ENCODE measurements around the gene KIAA1217. TPM values are rescaled to one million over a fixed set of nuclear protein-coding genes. Genes with fewer than 3 reads are reported as not detected.
A peak's percentile ranks its signal among the peaks of the same experiment; 100 is the strongest.

The KIAA1217 gene
- total RNA-seq, 1 donor from 2014 or later: 16.2 TPM

GRCh38 chr10:24239289-24240040 lies 30.5 kb downstream of the KIAA1217 start:
- H3K4me1 ChIP-seq (ENCODE audit: control insufficient read depth in 3 of 3, insufficient read depth in 3 of 3, low read length in 3 of 3): peaks cover 31 to 56% (median 45%) of the 10 kb centered on the region in 3 donors
- no peaks in the 10 kb centered on the region for H3K36me3 ChIP-seq (ENCODE audit: control insufficient read depth in 3 of 3, insufficient read depth in 3 of 3, low read length in 3 of 3)
- no peak overlapping the region for H3K9ac ChIP-seq (ENCODE audit: low read depth in 1 of 3, low read length in 3 of 3)
- no peaks in the 10 kb centered on the region for H3K9me3 ChIP-seq (ENCODE audit: control insufficient read depth in 3 of 3, low read length in 3 of 3)
- H3K4me3 ChIP-seq (ENCODE audit: low read length in 3 of 3): no peak overlapping the region
- no peaks in the 10 kb centered on the region for H3K27me3 ChIP-seq (ENCODE audit: control insufficient read depth in 3 of 3, insufficient read depth in 3 of 3, low read length in 3 of 3)
- H3K27ac ChIP-seq (ENCODE audit: low read depth, low read length): no peak overlapping the region

DNA sequence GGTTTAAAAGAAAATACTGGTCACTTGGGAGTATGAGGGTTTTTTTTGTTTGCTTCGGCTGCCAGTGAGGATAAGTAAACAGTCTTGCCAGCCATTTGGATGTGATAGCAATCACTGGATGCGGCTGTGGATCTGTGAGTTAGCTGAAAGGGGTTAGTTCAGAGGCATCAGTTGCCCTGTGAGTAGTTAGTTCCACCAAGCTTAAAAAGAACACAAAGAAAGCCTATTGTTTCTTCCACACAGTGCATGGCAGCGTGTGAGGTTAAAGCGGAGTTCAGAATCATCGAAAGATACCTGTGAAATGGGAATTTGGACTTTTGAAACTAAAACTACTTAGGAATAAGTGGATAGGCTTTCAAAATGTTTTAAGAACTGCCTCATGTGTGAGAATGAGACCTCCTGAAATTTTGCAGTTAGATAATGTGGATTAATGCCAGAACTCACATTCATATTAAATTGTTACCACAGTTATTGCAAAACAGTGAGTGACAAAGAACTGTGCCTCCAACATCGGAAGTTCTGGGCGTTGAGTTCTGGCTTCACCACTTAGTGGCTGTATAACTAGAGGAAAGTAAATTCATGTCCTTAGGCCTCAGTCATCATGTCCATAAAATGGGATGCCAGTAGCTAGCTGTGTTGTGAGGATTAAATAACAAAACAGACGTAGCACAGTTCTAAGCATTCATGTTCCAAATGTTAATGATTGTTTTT lies 31.3 kb downstream of the KIAA1217 start:
- peaks cover 31 to 61% (median 47%) of the 10 kb centered on the region in 3 donors for H3K4me1 ChIP-seq (ENCODE audit: control insufficient read depth in 3 of 3, insufficient read depth in 3 of 3, low read length in 3 of 3)
- H3K4me3 ChIP-seq (ENCODE audit: low read length in 3 of 3): no peak overlapping the region
- peaks cover 0 to 4% (median 0%) of the 10 kb centered on the region in 3 donors for H3K36me3 ChIP-seq (ENCODE audit: control insufficient read depth in 3 of 3, insufficient read depth in 3 of 3, low read length in 3 of 3)
- H3K27ac ChIP-seq (ENCODE audit: low read depth, low read length): peak overlapping the region; percentile 27
- no peak overlapping the region for H3K9ac ChIP-seq (ENCODE audit: low read depth in 1 of 3, low read length in 3 of 3)
- no peaks in the 10 kb centered on the region for H3K9me3 ChIP-seq (ENCODE audit: control insufficient read depth in 3 of 3, low read length in 3 of 3)
- H3K27me3 ChIP-seq (ENCODE audit: control insufficient read depth in 3 of 3, insufficient read depth in 3 of 3, low read length in 3 of 3): no peaks in the 10 kb centered on the region

DNA sequence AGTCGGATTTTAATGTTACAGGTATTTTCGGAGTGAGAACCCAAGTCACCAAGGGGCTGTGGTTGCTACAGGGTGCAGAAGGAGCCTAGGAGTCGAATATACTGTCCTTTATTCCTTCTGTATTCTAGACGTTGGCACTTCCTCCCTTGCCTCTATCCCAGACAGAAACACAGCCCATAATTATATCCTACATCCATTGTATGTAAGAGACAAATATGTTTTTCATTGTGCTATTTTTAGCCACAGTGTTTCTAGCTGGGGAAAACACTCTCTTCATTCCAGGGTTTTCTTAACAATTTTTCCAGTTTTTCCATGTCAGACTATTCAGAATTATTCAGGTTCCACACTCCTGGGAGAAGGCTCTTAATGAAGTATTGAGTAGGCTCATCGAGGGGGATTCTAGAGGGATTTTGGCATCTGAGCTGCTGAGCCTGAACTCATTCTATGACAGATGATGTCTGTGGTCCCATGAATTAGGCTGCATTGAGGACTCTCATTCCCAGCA lies 32.6 kb downstream of the KIAA1217 start:
- Histone ChIP-seq H3K4me1 (ENCODE audit: control insufficient read depth in 3 of 3, insufficient read depth in 3 of 3, low read length in 3 of 3) (peaks cover 42 to 62% (median 58%) of the 10 kb centered on the region in 3 donors), H3K9ac (ENCODE audit: low read depth in 1 of 3, low read length in 3 of 3) (no peak overlapping the region), H3K9me3 (ENCODE audit: control insufficient read depth in 3 of 3, low read length in 3 of 3) (no peaks in the 10 kb centered on the region), H3K4me3 (ENCODE audit: low read length in 3 of 3) (no peak overlapping the region), H3K27ac (ENCODE audit: low read depth, low read length) (no peak overlapping the region), H3K27me3 (ENCODE audit: control insufficient read depth in 3 of 3, insufficient read depth in 3 of 3, low read length in 3 of 3) (no peaks in the 10 kb centered on the region), H3K36me3 (ENCODE audit: control insufficient read depth in 3 of 3, insufficient read depth in 3 of 3, low read length in 3 of 3) (peaks cover 0 to 4% (median 0%) of the 10 kb centered on the region in 3 donors)

DNA sequence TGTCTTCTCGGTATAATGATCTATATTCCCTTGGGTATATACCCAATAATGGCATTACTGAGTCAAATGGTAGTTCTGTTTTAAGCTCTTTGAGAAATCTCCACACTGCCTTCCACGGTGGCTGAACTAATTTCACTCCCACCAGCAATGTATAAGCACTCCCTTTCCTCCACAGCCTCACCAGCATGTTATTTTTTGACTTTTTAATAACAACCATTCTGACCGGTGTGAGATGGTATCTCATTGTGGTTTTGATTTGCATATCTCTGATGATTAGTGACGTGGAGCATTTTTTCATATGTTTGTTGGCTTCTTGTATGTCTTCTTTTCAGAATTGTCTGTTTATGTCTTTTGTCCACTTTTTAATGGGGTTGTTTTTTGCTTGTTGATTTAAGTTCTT lies 33.6 kb downstream of the KIAA1217 start:
- H3K27me3 ChIP-seq (ENCODE audit: control insufficient read depth in 3 of 3, insufficient read depth in 3 of 3, low read length in 3 of 3): no peaks in the 10 kb centered on the region
- no peak overlapping the region for H3K27ac ChIP-seq (ENCODE audit: low read depth, low read length)
- no peak overlapping the region for H3K9ac ChIP-seq (ENCODE audit: low read depth in 1 of 3, low read length in 3 of 3)
- no peaks in the 10 kb centered on the region for H3K9me3 ChIP-seq (ENCODE audit: control insufficient read depth in 3 of 3, low read length in 3 of 3)
- H3K36me3 ChIP-seq (ENCODE audit: control insufficient read depth in 3 of 3, insufficient read depth in 3 of 3, low read length in 3 of 3): peaks cover 0 to 4% (median 0%) of the 10 kb centered on the region in 3 donors
- no peak overlapping the region for H3K4me3 ChIP-seq (ENCODE audit: low read length in 3 of 3)
- peaks cover 34 to 60% (median 53%) of the 10 kb centered on the region in 3 donors for H3K4me1 ChIP-seq (ENCODE audit: control insufficient read depth in 3 of 3, insufficient read depth in 3 of 3, low read length in 3 of 3)

DNA sequence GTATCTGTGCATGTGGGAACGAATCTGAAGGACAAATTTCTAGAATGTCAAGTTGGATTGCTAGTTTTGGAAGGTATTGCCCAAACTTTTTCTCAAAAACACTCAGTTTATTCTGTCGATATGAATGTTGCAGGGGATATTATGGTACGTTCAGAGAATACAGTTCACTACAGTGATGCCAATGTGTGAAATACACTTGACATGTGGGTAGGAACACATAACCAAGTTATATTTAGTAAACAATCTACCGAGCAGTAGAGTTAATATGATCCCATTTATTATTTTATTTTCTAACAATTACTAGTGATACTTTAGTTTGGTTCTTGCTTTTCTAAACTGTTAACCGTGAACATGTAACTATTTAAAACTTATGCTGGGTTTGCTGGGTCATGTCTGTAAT lies 37.4 kb downstream of the KIAA1217 start:
- Histone ChIP-seq H3K36me3 (ENCODE audit: control insufficient read depth in 3 of 3, insufficient read depth in 3 of 3, low read length in 3 of 3) (peaks cover 0 to 4% (median 0%) of the 10 kb centered on the region in 3 donors), H3K9me3 (ENCODE audit: control insufficient read depth in 3 of 3, low read length in 3 of 3) (no peaks in the 10 kb centered on the region), H3K4me1 (ENCODE audit: control insufficient read depth in 3 of 3, insufficient read depth in 3 of 3, low read length in 3 of 3) (peaks cover 21 to 46% (median 43%) of the 10 kb centered on the region in 3 donors), H3K27ac (ENCODE audit: low read depth, low read length) (no peak overlapping the region), H3K4me3 (ENCODE audit: low read length in 3 of 3) (no peak overlapping the region), H3K27me3 (ENCODE audit: control insufficient read depth in 3 of 3, insufficient read depth in 3 of 3, low read length in 3 of 3) (no peaks in the 10 kb centered on the region), H3K9ac (ENCODE audit: low read depth in 1 of 3, low read length in 3 of 3) (no peak overlapping the region)

DNA sequence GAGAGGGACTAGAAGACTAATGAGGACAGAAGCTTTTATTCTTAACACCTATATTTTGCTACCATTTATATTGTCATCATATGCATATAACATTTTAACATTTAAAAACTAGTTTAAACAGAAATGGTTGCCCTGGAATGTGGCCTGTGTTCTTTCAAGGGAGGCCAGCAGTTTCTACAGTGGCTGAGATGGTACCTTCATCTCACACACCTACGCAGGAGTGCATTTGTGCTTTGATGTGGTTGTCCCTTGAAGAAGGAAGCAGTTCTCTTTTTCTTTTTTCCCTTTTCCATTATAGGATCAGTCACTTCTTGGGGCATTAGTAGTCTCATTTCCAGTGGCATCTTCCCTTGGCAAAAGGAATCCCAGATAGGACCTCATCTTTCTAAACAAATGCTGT lies 38.9 kb downstream of the KIAA1217 start:
- H3K27ac ChIP-seq (ENCODE audit: low read depth, low read length): no peak overlapping the region
- no peak overlapping the region for H3K4me3 ChIP-seq (ENCODE audit: low read length in 3 of 3)
- H3K9me3 ChIP-seq (ENCODE audit: control insufficient read depth in 3 of 3, low read length in 3 of 3): no peaks in the 10 kb centered on the region
- no peak overlapping the region for H3K9ac ChIP-seq (ENCODE audit: low read depth in 1 of 3, low read length in 3 of 3)
- H3K36me3 ChIP-seq (ENCODE audit: control insufficient read depth in 3 of 3, insufficient read depth in 3 of 3, low read length in 3 of 3): peaks cover 0 to 4% (median 0%) of the 10 kb centered on the region in 3 donors
- no peaks in the 10 kb centered on the region for H3K27me3 ChIP-seq (ENCODE audit: control insufficient read depth in 3 of 3, insufficient read depth in 3 of 3, low read length in 3 of 3)
- peaks cover 15 to 41% (median 40%) of the 10 kb centered on the region in 3 donors for H3K4me1 ChIP-seq (ENCODE audit: control insufficient read depth in 3 of 3, insufficient read depth in 3 of 3, low read length in 3 of 3)

DNA sequence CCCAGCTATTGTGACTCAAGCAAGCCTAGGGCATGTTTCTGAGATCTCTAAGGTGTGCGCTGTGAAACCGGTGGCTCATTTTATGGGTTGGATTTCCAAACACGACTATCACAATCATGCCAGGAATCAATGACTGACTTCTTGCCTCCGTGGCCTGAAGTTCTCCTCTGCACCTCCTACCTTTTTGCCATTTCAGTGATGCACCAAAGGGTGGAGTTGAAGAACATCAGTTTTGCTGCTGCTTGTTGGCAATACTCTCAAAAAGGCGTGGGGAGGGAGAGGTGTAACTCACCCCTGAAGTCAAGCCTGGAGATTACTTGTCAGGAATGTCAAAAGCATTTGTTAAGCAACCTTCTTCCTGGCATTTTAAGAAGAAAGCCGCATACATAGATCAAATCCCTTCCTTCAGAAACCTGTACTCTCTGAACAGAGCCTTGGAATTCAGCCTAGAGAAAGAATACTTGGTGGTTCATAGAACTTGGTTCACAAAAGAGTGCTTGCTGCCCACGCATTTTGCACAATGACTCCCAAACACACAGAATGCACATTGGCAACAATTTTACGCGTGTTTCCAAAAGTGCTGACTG lies 41.0 kb downstream of the KIAA1217 start:
- Histone ChIP-seq H3K4me3 (ENCODE audit: low read length in 3 of 3) (no peak overlapping the region), H3K9ac (ENCODE audit: low read depth in 1 of 3, low read length in 3 of 3) (no peak overlapping the region), H3K27me3 (ENCODE audit: control insufficient read depth in 3 of 3, insufficient read depth in 3 of 3, low read length in 3 of 3) (no peaks in the 10 kb centered on the region), H3K36me3 (ENCODE audit: control insufficient read depth in 3 of 3, insufficient read depth in 3 of 3, low read length in 3 of 3) (peaks cover 0 to 2% (median 0%) of the 10 kb centered on the region in 3 donors), H3K9me3 (ENCODE audit: control insufficient read depth in 3 of 3, low read length in 3 of 3) (no peaks in the 10 kb centered on the region), H3K4me1 (ENCODE audit: control insufficient read depth in 3 of 3, insufficient read depth in 3 of 3, low read length in 3 of 3) (peaks cover 28 to 54% (median 51%) of the 10 kb centered on the region in 3 donors), H3K27ac (ENCODE audit: low read depth, low read length) (no peak overlapping the region)

GRCh38 chr10:24251547-24251946 lies 42.6 kb downstream of the KIAA1217 start:
- Histone ChIP-seq H3K27ac (ENCODE audit: low read depth, low read length) (no peak overlapping the region), H3K4me3 (ENCODE audit: low read length in 3 of 3) (no peak overlapping the region), H3K9me3 (ENCODE audit: control insufficient read depth in 3 of 3, low read length in 3 of 3) (no peaks in the 10 kb centered on the region), H3K27me3 (ENCODE audit: control insufficient read depth in 3 of 3, insufficient read depth in 3 of 3, low read length in 3 of 3) (no peaks in the 10 kb centered on the region), H3K36me3 (ENCODE audit: control insufficient read depth in 3 of 3, insufficient read depth in 3 of 3, low read length in 3 of 3) (no peaks in the 10 kb centered on the region), H3K9ac (ENCODE audit: low read depth in 1 of 3, low read length in 3 of 3) (no peak overlapping the region), H3K4me1 (ENCODE audit: control insufficient read depth in 3 of 3, insufficient read depth in 3 of 3, low read length in 3 of 3) (peaks cover 33 to 54% (median 53%) of the 10 kb centered on the region in 3 donors)

GRCh38 chr10:24254180-24254579 lies 45.2 kb downstream of the KIAA1217 start:
- H3K27ac ChIP-seq (ENCODE audit: low read depth, low read length): peak overlapping the region; percentile 83
- H3K4me1 ChIP-seq (ENCODE audit: control insufficient read depth in 3 of 3, insufficient read depth in 3 of 3, low read length in 3 of 3): peaks cover 50 to 64% (median 63%) of the 10 kb centered on the region in 3 donors
- no peaks in the 10 kb centered on the region for H3K27me3 ChIP-seq (ENCODE audit: control insufficient read depth in 3 of 3, insufficient read depth in 3 of 3, low read length in 3 of 3)
- peak overlapping the region in 1 of 3 donors; percentile 10 for H3K4me3 ChIP-seq (ENCODE audit: low read length in 3 of 3)
- no peaks in the 10 kb centered on the region for H3K9me3 ChIP-seq (ENCODE audit: control insufficient read depth in 3 of 3, low read length in 3 of 3)
- no peaks in the 10 kb centered on the region for H3K36me3 ChIP-seq (ENCODE audit: control insufficient read depth in 3 of 3, insufficient read depth in 3 of 3, low read length in 3 of 3)
- no peak overlapping the region for H3K9ac ChIP-seq (ENCODE audit: low read depth in 1 of 3, low read length in 3 of 3)

Measured in skeletal muscle tissue (tissue), 4 donors.